ENCODE data around the gene CLDN16. TPM values are rescaled to one million over a fixed set of nuclear protein-coding genes. Genes with fewer than 3 reads are reported as not detected.

CLDN16 gene
- total and polyA plus RNA-seq, 7 experiments from 2014 or later: not detected

DNA sequence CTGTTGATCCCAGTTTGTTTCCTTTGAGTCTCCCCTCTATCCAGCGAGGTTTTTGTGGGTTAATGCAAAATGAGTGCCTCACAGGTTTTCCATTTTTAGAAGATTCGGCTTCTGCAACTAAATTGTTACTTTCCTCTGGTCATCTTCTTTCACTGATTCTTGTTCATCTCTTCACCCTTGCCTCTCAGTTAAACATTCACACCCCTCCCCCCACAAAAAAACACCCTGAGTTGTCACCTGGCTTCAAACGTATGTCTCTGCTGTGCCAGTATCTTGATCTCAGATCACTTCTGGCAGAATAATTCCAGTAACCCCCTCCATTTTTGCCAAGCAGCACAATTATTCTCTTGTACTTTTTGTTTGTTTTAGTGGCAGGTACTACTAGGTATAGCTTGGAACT, 12.3 kb upstream of the CLDN16 start:
- Mint-ChIP-seq H3K36me3 (no peaks in the 10 kb centered on the region), H3K27me3 (peaks cover 2 to 22% (median 15%) of the 10 kb centered on the region in 5 donors), H3K9me3 (peaks cover 0 to 4% (median 0%) of the 10 kb centered on the region in 11 donors), H3K4me3 (no peak overlapping the region), H3K27ac (no peak overlapping the region), H3K4me1 (no peaks in the 10 kb centered on the region)
- H3K36me3 ChIP-seq (ENCODE audit: control insufficient read depth in 2 of 3, insufficient read depth in 3 of 3, low read length in 3 of 3): no peaks in the 10 kb centered on the region
- H3K27ac ChIP-seq (ENCODE audit: low read depth, low read length): no peak overlapping the region
- CTCF ChIA-PET: no interaction called here
- POLR2A ChIA-PET: no interaction called here
- H3K4me1 ChIP-seq (ENCODE audit: control insufficient read depth in 2 of 2, insufficient read depth in 2 of 2, low read length in 2 of 2): no peaks in the 10 kb centered on the region
- DNase-seq (no peak), ATAC-seq (no peak)
- no peak overlapping the region for H3K4me3 ChIP-seq (ENCODE audit: low read length)
- intact Hi-C loops (cut with micrococcal nuclease): no loop called here
- peaks cover 0 to 6% of the 10 kb centered on the region in 2 donors for H3K27me3 ChIP-seq (ENCODE audit: control insufficient read depth in 2 of 2, insufficient read depth in 2 of 2, low read length in 2 of 2)
- H3K9me3 ChIP-seq (ENCODE audit: control insufficient read depth in 2 of 3, low read length in 3 of 3): no peaks in the 10 kb centered on the region

DNA sequence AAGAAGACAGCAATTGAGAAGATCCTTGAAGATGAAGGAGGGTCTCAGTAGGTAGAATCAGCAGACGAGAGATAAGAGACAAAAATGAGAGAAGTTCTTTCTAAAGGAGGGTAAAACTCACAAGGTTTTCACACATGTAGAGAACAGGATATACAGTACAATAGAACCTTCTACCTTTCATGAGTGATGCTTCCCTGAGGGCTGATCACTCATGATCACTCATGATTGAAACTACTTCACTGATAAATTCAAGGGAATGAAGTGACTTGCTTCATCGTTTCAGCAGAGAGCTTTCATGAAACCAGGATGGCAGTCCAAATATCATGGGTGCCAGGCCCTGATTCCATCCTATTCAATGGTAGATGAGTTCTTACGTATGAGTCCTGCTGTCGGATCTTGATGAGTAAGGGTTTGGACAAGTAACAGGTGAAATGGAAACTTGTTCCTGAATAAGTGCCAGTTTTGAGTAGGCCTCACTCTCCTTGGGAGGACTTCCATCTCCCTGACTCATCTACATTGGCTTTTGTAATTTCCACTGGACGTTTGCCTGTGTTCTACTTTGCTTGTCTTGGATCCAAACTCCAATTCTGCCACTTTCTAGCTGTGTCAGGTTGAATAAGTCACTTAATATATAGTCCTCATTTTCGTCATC, 9.6 kb upstream of the CLDN16 start:
- H3K36me3 ChIP-seq (ENCODE audit: control insufficient read depth in 2 of 3, insufficient read depth in 3 of 3, low read length in 3 of 3): no peaks in the 10 kb centered on the region
- Mint-ChIP-seq H3K4me1 (no peaks in the 10 kb centered on the region), H3K9me3 (peaks cover 0 to 4% (median 0%) of the 10 kb centered on the region in 11 donors), H3K27ac (no peak overlapping the region), H3K36me3 (no peaks in the 10 kb centered on the region), H3K27me3 (peaks cover 0 to 26% (median 12%) of the 10 kb centered on the region in 5 donors), H3K4me3 (no peak overlapping the region)
- intact Hi-C loops (cut with micrococcal nuclease): no loop called here
- H3K4me1 ChIP-seq (ENCODE audit: control insufficient read depth in 2 of 2, insufficient read depth in 2 of 2, low read length in 2 of 2): no peaks in the 10 kb centered on the region
- H3K27me3 ChIP-seq (ENCODE audit: control insufficient read depth in 2 of 2, insufficient read depth in 2 of 2, low read length in 2 of 2): peaks cover 0 to 3% of the 10 kb centered on the region in 2 donors
- ChIA-PET CTCF (no interaction called here), POLR2A (no interaction called here)
- no peak for DNase-seq
- no peak for ATAC-seq
- no peaks in the 10 kb centered on the region for H3K9me3 ChIP-seq (ENCODE audit: control insufficient read depth in 2 of 3, low read length in 3 of 3)
- H3K4me3 ChIP-seq (ENCODE audit: low read length): no peak overlapping the region
- no peak overlapping the region for H3K27ac ChIP-seq (ENCODE audit: low read depth, low read length)

DNA sequence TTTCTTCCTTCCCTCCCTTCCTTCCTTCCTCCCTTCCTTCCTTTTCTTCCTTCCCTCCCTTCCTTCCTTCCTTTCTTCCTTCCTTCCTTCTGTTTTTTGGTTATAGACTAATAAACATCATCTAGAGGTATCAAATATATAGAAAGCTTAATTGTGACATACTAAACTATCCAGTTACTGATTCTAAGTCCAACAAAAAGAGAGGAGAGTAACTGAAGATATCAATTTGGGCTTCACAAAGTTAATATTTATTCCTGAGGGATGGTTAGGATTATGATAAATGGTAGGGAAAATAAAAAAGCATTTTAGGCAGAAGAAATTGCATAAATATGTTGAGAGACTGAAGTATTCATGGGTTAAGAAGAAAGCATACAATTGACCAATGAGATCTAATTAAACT, 7.8 kb upstream of the CLDN16 start:
- peaks cover 0 to 26% (median 15%) of the 10 kb centered on the region in 5 donors for H3K27me3 Mint-ChIP-seq
- POLR2A ChIA-PET: no interaction called here
- peaks cover 0 to 4% (median 0%) of the 10 kb centered on the region in 11 donors for H3K9me3 Mint-ChIP-seq
- Histone ChIP-seq H3K27me3 (ENCODE audit: control insufficient read depth in 2 of 2, insufficient read depth in 2 of 2, low read length in 2 of 2) (peaks cover 0 to 3% of the 10 kb centered on the region in 2 donors), H3K27ac (ENCODE audit: low read depth, low read length) (no peak overlapping the region), H3K4me3 (ENCODE audit: low read length) (no peak overlapping the region), H3K4me1 (ENCODE audit: control insufficient read depth in 2 of 2, insufficient read depth in 2 of 2, low read length in 2 of 2) (no peaks in the 10 kb centered on the region), H3K36me3 (ENCODE audit: control insufficient read depth in 2 of 3, insufficient read depth in 3 of 3, low read length in 3 of 3) (no peaks in the 10 kb centered on the region), H3K9me3 (ENCODE audit: control insufficient read depth in 2 of 3, low read length in 3 of 3) (no peaks in the 10 kb centered on the region)
- no peak overlapping the region for H3K4me3 Mint-ChIP-seq
- no peak overlapping the region for H3K27ac Mint-ChIP-seq
- no peak for DNase-seq
- intact Hi-C loops (cut with micrococcal nuclease): loop anchor here in 1 of 2 donors (5.0 kb wide), 1 partner anchor 317 kb away; no protein-coding TSS in a partner anchor
- no peaks in the 10 kb centered on the region for H3K4me1 Mint-ChIP-seq
- no peaks in the 10 kb centered on the region for H3K36me3 Mint-ChIP-seq
- ATAC-seq: no peak
- CTCF ChIA-PET: no interaction called here

DNA sequence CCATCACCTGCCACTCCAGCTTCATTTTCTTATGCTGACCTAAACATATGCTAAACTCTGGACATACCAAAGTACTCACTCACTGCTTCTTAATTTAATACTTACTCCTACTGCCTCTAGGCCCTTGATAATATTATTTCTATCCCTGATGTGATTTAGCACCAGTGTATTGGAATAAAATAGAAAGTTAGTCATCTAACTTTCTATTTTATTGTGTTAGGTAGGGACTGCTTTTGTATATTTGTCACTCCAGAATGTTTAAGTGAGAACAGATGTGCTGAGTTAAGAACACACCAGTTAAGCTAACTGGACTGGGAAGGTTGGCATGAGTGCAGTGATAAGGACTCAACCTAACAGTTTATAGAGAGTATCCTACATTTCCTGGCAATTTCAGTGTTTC, 6.5 kb upstream of the CLDN16 start:
- Histone ChIP-seq H3K4me3 (ENCODE audit: low read length) (no peak overlapping the region), H3K27me3 (ENCODE audit: control insufficient read depth in 2 of 2, insufficient read depth in 2 of 2, low read length in 2 of 2) (peaks cover 0 to 3% of the 10 kb centered on the region in 2 donors), H3K27ac (ENCODE audit: low read depth, low read length) (no peak overlapping the region), H3K4me1 (ENCODE audit: control insufficient read depth in 2 of 2, insufficient read depth in 2 of 2, low read length in 2 of 2) (no peaks in the 10 kb centered on the region), H3K9me3 (ENCODE audit: control insufficient read depth in 2 of 3, low read length in 3 of 3) (no peaks in the 10 kb centered on the region), H3K36me3 (ENCODE audit: control insufficient read depth in 2 of 3, insufficient read depth in 3 of 3, low read length in 3 of 3) (no peaks in the 10 kb centered on the region)
- peaks cover 3 to 23% (median 15%) of the 10 kb centered on the region in 5 donors for H3K27me3 Mint-ChIP-seq
- no peaks in the 10 kb centered on the region for H3K4me1 Mint-ChIP-seq
- ChIA-PET POLR2A (no interaction called here), CTCF (no interaction called here)
- intact Hi-C loops (cut with micrococcal nuclease): loop anchor here in 1 of 2 donors (5.0 kb wide), 1 partner anchor 316 kb away; no protein-coding TSS in a partner anchor
- peaks cover 0 to 4% (median 0%) of the 10 kb centered on the region in 11 donors for H3K9me3 Mint-ChIP-seq
- no peak overlapping the region for H3K27ac Mint-ChIP-seq
- no peak overlapping the region for H3K4me3 Mint-ChIP-seq
- ATAC-seq: no peak
- no peaks in the 10 kb centered on the region for H3K36me3 Mint-ChIP-seq
- DNase-seq: no peak

DNA sequence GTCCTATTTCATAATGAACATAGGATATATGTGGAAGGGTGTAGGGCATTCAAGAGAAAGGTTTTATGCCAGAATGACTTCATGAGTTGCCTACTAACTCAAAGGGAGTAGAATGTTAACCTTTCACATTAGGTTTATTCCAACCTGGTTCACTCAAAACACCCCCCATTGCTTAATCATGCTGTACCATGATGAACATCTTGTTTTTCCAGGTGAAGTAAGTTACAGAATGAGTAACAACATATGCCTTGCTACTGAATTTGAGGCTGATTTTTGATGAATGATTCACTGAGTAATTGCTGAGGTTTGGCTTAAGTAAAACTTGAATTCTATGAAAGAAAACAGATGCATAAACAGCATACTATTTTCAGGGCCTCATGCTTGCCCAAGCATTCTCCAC, 5.9 kb upstream of the CLDN16 start:
- Histone ChIP-seq H3K36me3 (ENCODE audit: control insufficient read depth in 2 of 3, insufficient read depth in 3 of 3, low read length in 3 of 3) (no peaks in the 10 kb centered on the region), H3K4me1 (ENCODE audit: control insufficient read depth in 2 of 2, insufficient read depth in 2 of 2, low read length in 2 of 2) (no peaks in the 10 kb centered on the region), H3K4me3 (ENCODE audit: low read length) (no peak overlapping the region), H3K9me3 (ENCODE audit: control insufficient read depth in 2 of 3, low read length in 3 of 3) (no peaks in the 10 kb centered on the region), H3K27ac (ENCODE audit: low read depth, low read length) (no peak overlapping the region), H3K27me3 (ENCODE audit: control insufficient read depth in 2 of 2, insufficient read depth in 2 of 2, low read length in 2 of 2) (peaks cover 0 to 3% of the 10 kb centered on the region in 2 donors)
- peaks cover 2 to 17% (median 9%) of the 10 kb centered on the region in 5 donors for H3K27me3 Mint-ChIP-seq
- no peak overlapping the region for H3K27ac Mint-ChIP-seq
- DNase-seq: no peak
- CTCF ChIA-PET: no interaction called here
- peaks cover 0 to 4% (median 0%) of the 10 kb centered on the region in 11 donors for H3K9me3 Mint-ChIP-seq
- H3K36me3 Mint-ChIP-seq: no peaks in the 10 kb centered on the region
- H3K4me3 Mint-ChIP-seq: no peak overlapping the region
- no peaks in the 10 kb centered on the region for H3K4me1 Mint-ChIP-seq
- ATAC-seq: no peak
- intact Hi-C loops (cut with micrococcal nuclease): loop anchor here in 1 of 2 donors (5.0 kb wide), 1 partner anchor 315 kb away; no protein-coding TSS in a partner anchor
- POLR2A ChIA-PET: no interaction called here

DNA sequence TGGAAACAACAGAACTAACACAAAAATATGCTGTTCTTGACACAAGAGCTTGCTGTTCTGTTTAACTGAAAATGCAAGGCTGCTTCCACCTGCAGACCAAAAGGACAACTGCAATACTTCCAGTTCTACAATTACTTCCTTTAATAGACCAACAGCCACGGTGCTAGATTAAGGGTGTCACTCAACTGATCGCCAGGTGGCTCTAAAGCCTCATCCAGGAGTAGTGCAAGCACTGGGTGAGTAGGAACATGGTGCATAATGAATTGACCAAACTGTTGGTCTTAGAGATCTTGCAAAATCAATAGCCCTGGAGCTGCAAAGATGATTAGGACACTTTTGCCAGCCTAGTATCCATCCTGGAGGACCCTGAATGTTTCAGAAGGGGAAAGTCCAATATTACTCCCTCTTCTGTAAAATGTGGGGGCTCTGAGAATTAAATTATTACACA, 3.6 kb upstream of the CLDN16 start:
- peaks cover 0 to 1% of the 10 kb centered on the region in 2 donors for H3K27me3 ChIP-seq (ENCODE audit: control insufficient read depth in 2 of 2, insufficient read depth in 2 of 2, low read length in 2 of 2)
- H3K4me1 ChIP-seq (ENCODE audit: control insufficient read depth in 2 of 2, insufficient read depth in 2 of 2, low read length in 2 of 2): no peaks in the 10 kb centered on the region
- peaks cover 0 to 4% (median 0%) of the 10 kb centered on the region in 11 donors for H3K9me3 Mint-ChIP-seq
- H3K4me3 Mint-ChIP-seq: no peak overlapping the region
- no peaks in the 10 kb centered on the region for H3K4me1 Mint-ChIP-seq
- ChIA-PET CTCF (no interaction called here), POLR2A (no interaction called here)
- H3K27ac Mint-ChIP-seq: no peak overlapping the region
- H3K36me3 Mint-ChIP-seq: no peaks in the 10 kb centered on the region
- H3K27ac ChIP-seq (ENCODE audit: low read depth, low read length): no peak overlapping the region
- H3K36me3 ChIP-seq (ENCODE audit: control insufficient read depth in 2 of 3, insufficient read depth in 3 of 3, low read length in 3 of 3): no peaks in the 10 kb centered on the region
- DNase-seq: no peak
- no peaks in the 10 kb centered on the region for H3K9me3 ChIP-seq (ENCODE audit: control insufficient read depth in 2 of 3, low read length in 3 of 3)
- peaks cover 4 to 24% (median 12%) of the 10 kb centered on the region in 5 donors for H3K27me3 Mint-ChIP-seq
- intact Hi-C loops (cut with micrococcal nuclease): loop anchor here in 1 of 2 donors (5.0 kb wide), 1 partner anchor 313 kb away; no protein-coding TSS in a partner anchor
- no peak for ATAC-seq
- H3K4me3 ChIP-seq (ENCODE audit: low read length): no peak overlapping the region
